Mucosa of descending colon (tissue), 3 donors: ENCODE measurements around the gene MGST3. TPM values are rescaled to one million over a fixed set of nuclear protein-coding genes. Genes with fewer than 3 reads are reported as not detected.
A peak's percentile ranks its signal among the peaks of the same experiment; 100 is the strongest.

ENCODE experiments used
- ATAC-seq: fragments of 200-7000 bp; cut with Tn5 transposase; one replicate; pipeline ENCODE4 v1.9.1; 2020; ENCODE audit warnings: mild to moderate bottlenecking, moderate library complexity
- DNase-seq, 3 donors: peaks; one replicate each; pipeline ENCODE4 v3.0.0-alpha.2; 2020
- H3K36me3 ChIP-seq: fragments of 200-600 bp; one replicate; pipeline ENCODE4 v1.8.0; 2021; ENCODE audit warnings: low read depth, mild to moderate bottlenecking
- H3K4me1 ChIP-seq: fragments of 200-600 bp; one replicate; pipeline ENCODE4 v1.8.0; 2021; ENCODE audit warnings: low read depth, mild to moderate bottlenecking
- H3K4me3 ChIP-seq: fragments of 200-600 bp; one replicate; pipeline ENCODE4 v1.8.0; 2021; ENCODE audit warnings: mild to moderate bottlenecking
- H3K9me3 ChIP-seq: fragments of 200-600 bp; one replicate; pipeline ENCODE4 v1.8.0; 2021; ENCODE audit warnings: mild to moderate bottlenecking
- CTCF ChIP-seq: fragments of 200-600 bp; IDR thresholded peaks from one replicate; pipeline ENCODE4 v1.8.0; 2022; ENCODE audit warnings: antibody characterized with exemption, mild to moderate bottlenecking
- intact Hi-C, 2 donors: fragments of 100-400 bp; cut with DNase I in 1 of 2; cut with micrococcal nuclease in 1 of 2; formaldehyde crosslinking; loops; one replicate each; pipeline versions ENCODE4 v1.11.0 to v1.11.1; 2022; cut with DNase I, micrococcal nuclease
- total RNA-seq, 3 donors: library from RNA; stranded (reverse); fragmentation: NEBNext Ultra II Directional in 2 of 3; extraction: Animal tissue kit (Norgen Biotek cat#: 25700) in 2 of 3; gene quantifications; one replicate each; pipeline versions ENCODE4 v1.2.1 to v1.2.4, GENCODE V29; 2021 to 2023
- donor health status: DM: no; HTN: no; CAD: no; lungs with moderate emphysema.
- donor health status: DM: no; HTN: no; CAD: no.
- donor health status: DM: no; HTN: yes; CAD: no.

Gene MGST3
- total RNA-seq, 3 donors from 2014 or later: 236 to 436 (median 367) TPM

GRCh38 chr1:165641231-165641987 is 10.4 kb downstream of the MGST3 start:
- Histone ChIP-seq H3K36me3 (no peaks in the 10 kb centered on the region), H3K4me1 (peaks cover 17% of the 10 kb centered on the region), H3K9me3 (no peaks in the 10 kb centered on the region), H3K4me3 (no peak overlapping the region)
- DNase-seq (no peak), ATAC-seq (no peak)
- intact Hi-C loops: no loop called here
- TF ChIP-seq CTCF: no peak

- no peak overlapping the region for H3K4me3 ChIP-seq
- H3K9me3 ChIP-seq: no peaks in the 10 kb centered on the region
- peaks cover 33% of the 10 kb centered on the region for H3K4me1 ChIP-seq
- no peak for DNase-seq
- no peak for TF ChIP-seq CTCF
- no peak for ATAC-seq
- intact Hi-C loops: no loop called here
- no peaks in the 10 kb centered on the region for H3K36me3 ChIP-seq
Observed at GRCh38 chr1:165644064-165644735, 13.2 kb downstream of the MGST3 start.

GRCh38 chr1:165645654-165646366 is 14.8 kb downstream of the MGST3 start:
- Histone ChIP-seq H3K36me3 (no peaks in the 10 kb centered on the region), H3K4me3 (no peak overlapping the region), H3K9me3 (no peaks in the 10 kb centered on the region), H3K4me1 (peaks cover 33% of the 10 kb centered on the region)
- no peak for TF ChIP-seq CTCF
- intact Hi-C loops: no loop called here
- DNase-seq (peak; percentile 84 to 92 (median 89)), ATAC-seq (peak; percentile 95)

- H3K4me1 ChIP-seq: peaks cover 26% of the 10 kb centered on the region
- H3K36me3 ChIP-seq: no peaks in the 10 kb centered on the region
- DNase-seq (peak in 2 of 3 donors; percentile 25 to 45), ATAC-seq (peak; percentile 68)
- H3K4me3 ChIP-seq: no peak overlapping the region
- intact Hi-C loops: no loop called here
- no peaks in the 10 kb centered on the region for H3K9me3 ChIP-seq
- TF ChIP-seq CTCF: no peak
Observed at GRCh38 chr1:165647517-165647916, 16.5 kb downstream of the MGST3 start.

- no peak for TF ChIP-seq CTCF
- no peaks in the 10 kb centered on the region for H3K36me3 ChIP-seq
- no peak overlapping the region for H3K4me3 ChIP-seq
- intact Hi-C loops: no loop called here
- ATAC-seq (no peak), DNase-seq (peak in 1 of 3 donors; percentile 35)
- H3K4me1 ChIP-seq: peaks cover 26% of the 10 kb centered on the region
- no peaks in the 10 kb centered on the region for H3K9me3 ChIP-seq
Observed at GRCh38 chr1:165647970-165648369, 16.9 kb downstream of the MGST3 start.
